ENCODE data around the gene LPXN.

LPXN gene

GRCh38 chr11:58525037-58525614, 50.5 kb downstream of the LPXN start:
- Histone ChIP-seq H2AFZ (ENCODE audit: low read depth, low read length) (peak overlapping the region; percentile 52; the same call in 1 of the 2 replicates), H3K9ac (ENCODE audit: low read depth, low read length) (peak overlapping the region; percentile 53), H3K79me2 (ENCODE audit: insufficient read depth, low read length) (no peaks in the 10 kb centered on the region), H4K20me1 (ENCODE audit: insufficient read depth, low read length) (no peaks in the 10 kb centered on the region), H3K27me3 (ENCODE audit: insufficient read depth, low read length, poor library complexity) (no peaks in the 10 kb centered on the region), H3K27ac (ENCODE audit: low read length) (peak overlapping the region; percentile 90), H3K4me2 (ENCODE audit: insufficient read depth, low read length) (peak overlapping the region; percentile 64), H3K36me3 (ENCODE audit: insufficient read depth, low read length) (peaks cover 15% of the 10 kb centered on the region), H3K4me3 (ENCODE audit: low read depth in 1 of 2, low read length in 2 of 2) (peak overlapping the region in 1 of 2 experiments; percentile 47; a peak in 2 of 4 replicates), H3K4me1 (ENCODE audit: insufficient read depth, low read length) (peaks cover 46% of the 10 kb centered on the region), H3K9me3 (ENCODE audit: insufficient read depth, low read length, severe bottlenecking) (no peaks in the 10 kb centered on the region)
- TF ChIP-seq EZH2 (IDR thresholded peaks at IDR 0.05; ENCODE audit: borderline replicate concordance, low read depth, low read length, severe bottlenecking) = no peak
- no peak for TF ChIP-seq CTCF (IDR thresholded peaks at IDR 0.05; ENCODE audit: borderline replicate concordance, extremely low read depth, low read length, poor library complexity, severe bottlenecking)
- DNase-seq (peak; percentile 71), ATAC-seq (ENCODE audit: insufficient read depth, low read depth) (peak; percentile 93)

- H2AFZ ChIP-seq (ENCODE audit: low read depth, low read length) = peak overlapping the region; percentile 72
- H3K4me1 ChIP-seq (ENCODE audit: insufficient read depth, low read length) = peaks cover 46% of the 10 kb centered on the region
- H3K36me3 ChIP-seq (ENCODE audit: insufficient read depth, low read length) = peaks cover 13% of the 10 kb centered on the region
- peak overlapping the region; percentile 53 for H3K9ac ChIP-seq (ENCODE audit: low read depth, low read length)
- H3K4me3 ChIP-seq (ENCODE audit: low read depth in 1 of 2, low read length in 2 of 2) = peak overlapping the region in 1 of 2 experiments; percentile 47; a peak in 2 of 4 replicates
- H3K27ac ChIP-seq (ENCODE audit: low read length) = peak overlapping the region; percentile 90
- ATAC-seq (ENCODE audit: insufficient read depth, low read depth) = peak; percentile 80
- no peaks in the 10 kb centered on the region for H3K9me3 ChIP-seq (ENCODE audit: insufficient read depth, low read length, severe bottlenecking)
- TF ChIP-seq EZH2 (IDR thresholded peaks at IDR 0.05; ENCODE audit: borderline replicate concordance, low read depth, low read length, severe bottlenecking) (no peak), CTCF (IDR thresholded peaks at IDR 0.05; ENCODE audit: borderline replicate concordance, extremely low read depth, low read length, poor library complexity, severe bottlenecking) (peak; percentile 90)
- H4K20me1 ChIP-seq (ENCODE audit: insufficient read depth, low read length) = no peaks in the 10 kb centered on the region
- H3K4me2 ChIP-seq (ENCODE audit: insufficient read depth, low read length) = peak overlapping the region; percentile 64
- peak; percentile 77 for DNase-seq
- H3K79me2 ChIP-seq (ENCODE audit: insufficient read depth, low read length) = no peaks in the 10 kb centered on the region
- no peaks in the 10 kb centered on the region for H3K27me3 ChIP-seq (ENCODE audit: insufficient read depth, low read length, poor library complexity)
Observed at GRCh38 chr11:58524232-58525036, 51.2 kb downstream of the LPXN start.

- H3K9me3 ChIP-seq (ENCODE audit: insufficient read depth, low read length, severe bottlenecking) = no peaks in the 10 kb centered on the region
- no peaks in the 10 kb centered on the region for H4K20me1 ChIP-seq (ENCODE audit: insufficient read depth, low read length)
- H3K27me3 ChIP-seq (ENCODE audit: insufficient read depth, low read length, poor library complexity) = peaks cover 2% of the 10 kb centered on the region
- no peaks in the 10 kb centered on the region for H3K79me2 ChIP-seq (ENCODE audit: insufficient read depth, low read length)
- no peaks in the 10 kb centered on the region for H3K36me3 ChIP-seq (ENCODE audit: insufficient read depth, low read length)
- no peak overlapping the region for H3K4me3 ChIP-seq (ENCODE audit: low read depth in 1 of 2, low read length in 2 of 2)
- H3K4me2 ChIP-seq (ENCODE audit: insufficient read depth, low read length) = no peak overlapping the region
- ATAC-seq (ENCODE audit: insufficient read depth, low read depth) (peak; percentile 72; the same call in 2 of the 3 replicates), DNase-seq (peak; percentile 12)
- no peak overlapping the region for H2AFZ ChIP-seq (ENCODE audit: low read depth, low read length)
- H3K4me1 ChIP-seq (ENCODE audit: insufficient read depth, low read length) = no peaks in the 10 kb centered on the region
- H3K27ac ChIP-seq (ENCODE audit: low read length) = no peak overlapping the region
- no peak overlapping the region for H3K9ac ChIP-seq (ENCODE audit: low read depth, low read length)
- TF ChIP-seq CTCF (IDR thresholded peaks at IDR 0.05; ENCODE audit: borderline replicate concordance, extremely low read depth, low read length, poor library complexity, severe bottlenecking) (peak; percentile 68), EZH2 (IDR thresholded peaks at IDR 0.05; ENCODE audit: borderline replicate concordance, low read depth, low read length, severe bottlenecking) (no peak)
Observed at GRCh38 chr11:58513747-58514367, 61.8 kb downstream of the LPXN start.
